HG03060 (cell line): Measurements from ENCODE around the gene PARK7.
"Not testable (repeated sequence)": the region's sequence is repeated elsewhere in the genome, so short reads cannot be mapped to it uniquely, and the experiment has no call there.

Source experiments
- ATAC-seq: cut with Tn5 transposase; IDR thresholded peaks from one replicate; pipeline ENCODE4 v1.9.1; 2021; ENCODE audit warnings: low read depth, moderate number of reproducible peaks; ENCODE audit not compliant: unreplicated experiment

Gene PARK7

DNA sequence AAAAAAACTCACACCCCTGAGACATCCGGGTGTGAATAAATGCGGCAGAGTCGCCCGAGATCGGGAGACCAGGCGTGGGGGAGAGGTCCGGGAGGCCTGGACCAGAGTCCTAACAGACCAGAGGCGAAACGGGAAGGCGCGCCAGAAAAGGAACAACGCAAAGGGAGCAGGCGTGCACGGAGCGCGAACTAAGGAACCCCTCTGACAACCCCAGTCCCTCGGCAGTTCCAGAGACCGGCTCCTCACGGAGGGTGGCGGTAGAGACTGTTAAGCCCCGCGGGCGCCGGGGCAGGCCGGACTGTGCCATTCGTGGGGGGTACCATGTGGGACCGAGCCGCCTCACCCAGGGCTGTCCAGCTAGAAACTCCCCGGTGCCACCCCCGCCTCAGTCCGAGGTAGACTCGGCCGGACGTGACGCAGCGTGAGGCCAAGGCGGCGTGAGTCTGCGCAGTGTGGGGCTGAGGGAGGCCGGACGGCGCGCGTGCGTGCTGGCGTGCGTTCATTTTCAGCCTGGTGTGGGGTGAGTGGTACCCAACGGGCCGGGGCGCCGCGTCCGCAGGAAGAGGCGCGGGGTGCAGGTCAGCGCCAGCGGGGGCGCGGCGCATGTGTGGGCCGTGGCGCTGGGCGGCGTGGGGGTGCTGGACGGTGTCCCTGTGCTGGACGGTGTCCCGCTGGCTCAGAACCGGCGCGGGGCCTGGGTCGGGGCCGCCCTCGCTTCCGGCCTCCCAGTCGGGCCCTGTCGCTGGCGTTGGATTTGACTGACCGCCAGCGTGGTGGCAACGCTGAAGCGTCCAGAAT, at the start of gene PARK7:
Gene PARK7, plus strand, starts transcription at position 496 of the 798 bp plus-strand sequence. CDS start 1,075 bp downstream, outside the sequence.
- ATAC-seq: peak; percentile 87

DNA sequence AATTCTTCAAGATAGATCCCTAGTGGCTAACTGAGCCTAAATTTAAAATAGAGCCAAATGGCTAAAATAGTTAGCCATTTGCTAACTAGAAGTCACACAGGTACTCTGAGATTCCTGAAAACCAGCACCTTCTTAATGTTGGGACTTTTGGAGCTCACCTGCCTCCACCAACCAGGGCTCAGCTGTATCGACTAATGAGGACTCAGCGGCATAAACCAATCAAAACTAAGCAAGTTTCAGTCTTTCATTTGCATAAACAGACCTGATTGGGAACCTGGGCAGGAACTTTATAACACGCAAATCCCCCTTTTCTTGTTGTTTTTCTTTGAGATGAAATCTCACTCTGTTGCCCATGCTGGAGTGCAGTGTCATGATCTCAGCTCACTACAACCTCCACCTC, 49.4 kb upstream of the PARK7 start:
- ATAC-seq: no peak

DNA sequence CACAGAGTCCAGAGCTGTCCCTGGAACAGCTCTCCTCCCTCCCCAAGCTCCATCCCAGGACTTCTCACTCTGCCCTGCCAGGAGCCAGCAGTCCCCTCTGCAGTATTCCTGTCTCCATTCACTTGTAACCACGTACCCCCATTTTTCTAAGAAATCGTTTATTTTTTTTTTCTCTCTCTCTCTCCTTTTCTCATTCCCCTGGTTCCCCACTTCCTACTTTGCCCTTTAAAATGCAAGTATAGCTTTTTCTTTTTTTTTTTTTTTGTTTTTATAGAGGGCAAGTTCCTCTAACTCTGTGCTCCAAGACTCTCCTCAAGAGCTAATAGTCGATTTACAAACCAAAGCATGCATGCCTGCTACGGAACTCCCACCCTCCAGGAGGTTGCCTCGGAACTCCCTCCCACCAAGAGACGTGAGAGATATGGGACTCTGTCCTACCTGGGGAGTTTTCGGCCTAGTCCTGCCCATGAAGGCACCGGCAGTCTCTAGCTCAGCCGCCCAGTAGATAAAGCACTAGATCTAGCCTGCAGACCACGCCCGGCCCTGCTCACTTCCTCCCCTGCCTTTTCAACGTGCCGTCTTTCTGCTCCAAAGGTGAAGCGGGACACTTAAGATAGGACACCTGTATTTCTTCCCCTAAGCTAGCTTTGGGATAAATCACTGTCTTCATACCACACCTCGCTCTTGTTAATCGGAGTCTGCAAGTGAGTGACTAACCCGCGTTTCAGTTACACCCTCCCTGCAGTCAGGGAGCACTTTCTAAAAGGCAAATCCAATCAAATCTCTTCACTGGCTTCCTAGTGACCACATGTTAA, 48.6 kb upstream of the PARK7 start:
- ATAC-seq: no peak

DNA sequence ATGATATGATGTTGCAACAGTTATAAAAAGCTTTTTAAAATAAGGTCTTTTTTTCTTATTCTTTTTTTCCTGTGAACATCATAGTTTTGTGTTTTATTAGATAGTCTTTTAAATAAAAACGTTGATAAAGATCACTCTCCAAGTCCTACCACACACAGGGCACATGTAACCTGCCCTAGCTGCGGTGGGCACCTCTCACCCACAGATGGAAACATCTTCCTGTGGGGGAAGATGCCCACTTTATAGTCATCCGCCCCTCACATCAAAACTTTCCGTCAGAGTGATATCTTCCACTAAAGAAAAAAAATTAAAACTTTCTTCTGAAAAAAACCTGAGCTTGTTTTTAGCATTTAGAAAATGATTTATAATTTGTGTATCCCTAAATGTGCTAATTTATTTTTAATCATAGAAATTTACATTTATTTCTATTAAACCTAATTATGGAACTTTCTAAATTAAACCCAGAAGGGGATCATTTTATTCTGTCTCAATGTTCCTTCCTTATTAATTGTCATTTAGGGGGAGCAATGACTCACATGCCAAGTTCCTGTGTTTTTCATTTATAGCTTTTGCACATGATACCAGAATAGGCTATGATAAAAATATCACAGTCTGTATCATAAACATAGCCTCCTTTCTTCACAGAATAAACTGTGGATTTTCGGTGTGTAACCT, 45.5 kb upstream of the PARK7 start:
- no peak for ATAC-seq

DNA sequence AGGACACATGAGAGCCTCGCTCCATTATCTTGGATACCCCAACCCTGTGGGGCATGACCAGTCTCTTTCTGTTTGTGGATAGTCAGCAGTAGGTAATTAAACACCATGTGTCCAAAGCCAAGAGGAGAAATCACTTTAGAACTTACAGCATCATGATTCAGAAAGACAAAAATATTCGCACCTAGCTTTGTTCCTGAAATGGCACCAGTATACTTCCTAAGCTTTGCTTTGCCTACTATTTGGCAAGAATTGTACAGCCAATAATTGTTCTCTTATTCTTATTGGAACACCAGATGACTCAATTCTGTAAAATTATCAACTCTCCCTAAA, 45.0 kb upstream of the PARK7 start:
- ATAC-seq: no peak

DNA sequence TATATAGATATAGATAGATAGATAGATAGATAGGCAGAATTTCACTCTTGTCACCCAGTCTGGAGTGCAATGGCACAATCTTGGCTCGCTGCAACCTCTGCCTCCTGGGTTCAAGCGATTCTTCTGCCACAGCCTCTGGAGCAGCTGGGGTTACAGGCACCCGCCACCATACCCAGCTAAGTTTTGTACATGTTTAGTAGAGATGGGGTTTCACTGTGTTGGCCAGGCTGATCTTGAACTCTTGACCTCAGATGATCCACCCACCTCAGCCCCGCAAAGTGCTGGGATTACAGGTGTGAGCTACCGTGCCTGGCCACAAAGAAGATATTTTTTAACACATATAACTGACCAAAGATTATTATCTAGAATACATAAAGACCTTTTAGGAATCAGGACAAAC, 43.5 kb upstream of the PARK7 start:
- ATAC-seq: not testable (repeated sequence)

DNA sequence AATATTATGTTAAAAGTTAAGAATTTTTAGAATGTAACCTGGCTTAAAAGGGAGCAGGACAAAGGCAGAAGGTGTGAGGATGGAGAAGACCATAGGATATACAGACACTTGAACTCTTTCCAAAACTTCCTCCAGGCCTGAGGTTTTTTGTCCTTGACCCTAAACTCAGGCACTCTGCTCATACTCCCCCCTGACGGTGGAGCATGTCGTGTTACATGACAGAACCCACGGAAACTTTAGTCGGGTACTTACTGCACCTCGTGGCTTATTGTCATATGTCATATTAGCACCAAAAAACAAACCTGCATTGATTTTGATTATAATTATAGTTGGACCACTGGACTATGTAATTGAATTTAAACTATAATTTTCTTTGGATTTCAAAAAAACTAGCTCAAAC, 41.6 kb upstream of the PARK7 start:
- ATAC-seq: no peak

DNA sequence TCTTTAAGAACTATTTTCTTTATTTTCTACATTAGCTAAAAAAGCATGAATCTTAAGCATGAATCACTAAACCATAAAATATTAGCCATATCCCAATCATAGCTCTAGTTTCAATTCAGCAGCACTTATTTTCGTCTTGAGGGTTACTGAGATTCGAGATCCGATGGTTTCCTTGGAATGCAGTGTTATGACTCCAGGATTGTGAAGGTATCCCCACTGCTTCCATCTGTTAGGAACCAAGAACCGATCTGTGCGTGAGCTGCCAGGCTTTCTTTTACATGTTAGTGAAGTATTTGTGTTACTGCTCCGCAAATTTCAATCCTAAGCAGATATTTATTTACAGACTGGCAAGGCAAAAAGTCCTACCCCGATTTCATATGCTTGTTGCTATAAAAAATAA, 39.7 kb upstream of the PARK7 start:
- no peak for ATAC-seq

DNA sequence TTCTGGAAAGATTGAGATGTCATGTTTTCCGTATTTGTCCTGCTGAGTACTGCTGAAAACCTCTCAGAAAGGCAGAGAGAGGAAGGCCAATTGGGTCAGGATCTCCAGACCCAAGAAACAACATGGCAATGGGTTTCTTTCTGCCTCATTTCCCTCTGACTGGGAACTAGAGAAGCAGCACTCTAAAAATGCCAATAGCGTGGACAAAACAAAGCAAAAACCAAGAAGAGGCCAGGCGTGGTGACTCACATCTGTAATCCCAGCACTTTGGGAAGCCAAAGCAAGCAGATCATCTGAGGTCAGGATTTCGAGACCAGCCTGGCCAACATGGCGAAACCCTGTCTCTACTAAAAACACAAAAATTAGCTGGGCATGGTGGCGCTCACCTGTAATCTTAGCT, 39.2 kb upstream of the PARK7 start:
- ATAC-seq: no peak

DNA sequence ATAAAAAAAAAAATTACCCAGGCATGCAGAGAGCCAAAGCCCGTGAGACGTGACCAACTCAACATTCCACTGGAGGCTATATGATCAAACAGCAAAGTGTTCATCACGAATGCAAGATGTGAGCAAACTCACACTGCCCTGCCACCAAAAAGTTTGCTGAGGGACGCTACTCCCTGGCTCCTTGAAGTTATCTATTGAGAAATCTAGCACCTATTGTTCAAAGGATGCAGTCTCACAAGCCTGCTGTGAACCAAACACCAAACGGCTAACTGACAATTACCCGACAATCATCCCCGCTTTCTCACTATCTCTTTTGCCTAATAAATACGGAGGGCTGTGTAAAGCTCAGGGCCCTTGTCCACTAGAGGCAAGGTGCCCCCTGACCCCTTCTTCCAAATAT, 34.5 kb upstream of the PARK7 start:
- not testable (repeated sequence) for ATAC-seq

DNA sequence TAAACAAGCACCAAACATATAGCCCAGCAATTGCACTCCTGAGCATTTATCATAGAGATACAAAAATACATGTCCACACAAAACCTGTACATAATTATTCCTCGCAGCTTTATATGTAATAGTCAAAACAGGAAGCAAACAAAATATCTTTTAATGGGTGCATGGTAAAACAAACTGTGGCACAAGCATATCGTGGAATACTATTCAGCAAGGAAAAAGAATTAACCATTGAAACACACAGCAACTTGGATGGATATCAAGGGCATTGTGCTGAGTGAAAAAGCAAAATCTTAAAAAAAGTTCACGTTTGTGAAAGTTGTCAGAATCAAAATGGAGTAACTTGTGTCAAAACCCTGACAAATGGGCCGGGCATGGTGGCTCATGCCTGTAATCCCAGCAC, 33.3 kb upstream of the PARK7 start:
- ATAC-seq: no peak

DNA sequence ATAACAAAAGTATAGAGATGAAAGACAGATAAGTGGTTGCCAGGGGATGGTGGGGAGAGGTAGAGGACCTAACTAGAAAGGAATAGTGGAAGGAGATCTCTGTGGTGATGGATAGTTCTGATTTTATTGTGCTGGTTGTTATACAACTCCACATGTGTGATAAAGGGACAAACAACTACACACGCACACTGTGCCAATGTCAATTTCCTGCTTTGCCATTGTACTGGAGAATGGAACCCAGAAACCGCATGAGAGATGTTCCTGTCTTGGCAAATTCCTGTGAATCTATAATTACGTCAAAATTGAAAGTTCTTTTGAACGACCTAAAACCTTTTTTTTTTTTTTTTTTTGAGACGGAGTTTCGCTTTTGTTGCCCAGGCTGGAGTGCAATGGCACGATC, 31.9 kb upstream of the PARK7 start:
- ATAC-seq: no peak

DNA sequence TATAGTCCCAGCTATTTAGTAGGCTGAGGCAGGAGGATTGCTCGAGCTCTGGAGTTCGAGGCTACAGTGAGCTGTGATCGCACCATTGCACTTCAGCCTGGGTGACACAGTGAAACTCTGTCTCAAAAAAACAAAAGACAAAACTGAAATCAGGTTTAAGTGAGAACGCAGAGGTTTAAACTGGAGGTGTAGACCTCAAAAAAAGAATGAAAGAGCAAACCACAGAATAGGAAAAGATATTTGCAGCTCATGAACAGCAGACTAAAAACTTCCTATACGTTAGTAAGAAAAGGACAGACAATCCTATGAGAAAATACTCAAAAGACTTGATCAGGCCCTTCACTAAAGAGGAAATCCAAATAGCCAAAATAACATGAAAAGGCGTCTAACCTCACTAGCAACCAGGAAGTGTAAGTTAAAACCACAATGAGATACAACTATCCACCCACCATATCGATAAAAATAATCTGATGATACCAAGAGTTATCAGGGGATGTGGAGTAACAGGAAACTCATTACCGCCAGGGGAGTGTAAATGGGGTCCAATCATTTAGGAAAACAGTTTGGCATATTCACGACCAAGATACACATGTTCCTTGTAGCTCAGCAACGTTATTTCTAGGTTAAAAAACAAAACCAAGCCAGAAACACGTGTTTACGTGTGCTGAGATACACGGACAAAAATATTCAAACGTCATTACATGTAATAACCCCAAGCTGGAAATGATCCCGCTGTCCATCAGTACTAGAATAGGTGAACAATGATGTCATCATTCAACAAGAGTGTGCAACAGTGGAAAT, 30.7 kb upstream of the PARK7 start:
- ATAC-seq: no peak

DNA sequence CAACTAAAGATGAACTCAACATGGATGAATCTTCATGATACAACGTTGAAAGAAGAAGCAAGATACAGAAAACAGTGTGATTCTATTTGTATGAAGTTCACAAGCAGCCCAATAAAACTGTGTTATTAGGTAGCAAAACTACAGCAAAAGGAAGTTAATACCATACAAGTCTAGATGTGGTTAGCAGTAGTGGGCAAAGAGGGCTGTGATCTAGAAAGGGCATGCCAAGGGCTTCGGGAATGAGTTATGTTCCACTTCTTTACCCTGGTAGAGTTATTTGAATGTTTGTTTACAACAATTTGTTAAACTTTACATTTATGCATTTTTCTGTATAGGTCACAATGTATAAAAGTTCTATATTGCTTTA, 30.1 kb upstream of the PARK7 start:
- no peak for ATAC-seq

DNA sequence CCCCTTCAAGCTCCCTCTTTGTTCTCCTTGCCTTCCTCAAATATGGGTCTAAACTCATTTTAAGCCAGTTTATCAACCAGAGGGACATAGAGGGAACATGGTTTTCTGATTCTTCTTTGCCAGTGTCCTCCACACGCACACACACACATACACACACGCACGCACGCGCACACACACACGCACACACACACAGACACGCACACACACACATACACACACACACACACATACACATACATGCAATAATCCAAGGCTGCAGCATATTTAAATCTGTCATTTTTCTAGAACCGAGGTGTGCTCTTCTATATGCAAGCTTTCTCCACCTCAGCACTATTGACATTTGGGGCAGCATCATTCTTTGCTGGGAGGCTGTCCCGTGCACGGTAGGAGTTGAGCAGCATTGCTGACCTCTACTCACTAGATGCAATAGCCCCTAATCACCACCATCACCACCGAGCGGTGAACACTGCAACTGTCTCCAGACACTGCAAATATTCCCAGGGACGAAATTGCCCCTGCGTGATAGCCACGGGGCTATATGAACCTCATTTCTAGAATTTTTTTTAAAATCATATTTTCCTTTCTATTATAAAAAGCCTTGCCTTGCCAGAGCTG, 28.9 kb upstream of the PARK7 start:
- no peak for ATAC-seq

DNA sequence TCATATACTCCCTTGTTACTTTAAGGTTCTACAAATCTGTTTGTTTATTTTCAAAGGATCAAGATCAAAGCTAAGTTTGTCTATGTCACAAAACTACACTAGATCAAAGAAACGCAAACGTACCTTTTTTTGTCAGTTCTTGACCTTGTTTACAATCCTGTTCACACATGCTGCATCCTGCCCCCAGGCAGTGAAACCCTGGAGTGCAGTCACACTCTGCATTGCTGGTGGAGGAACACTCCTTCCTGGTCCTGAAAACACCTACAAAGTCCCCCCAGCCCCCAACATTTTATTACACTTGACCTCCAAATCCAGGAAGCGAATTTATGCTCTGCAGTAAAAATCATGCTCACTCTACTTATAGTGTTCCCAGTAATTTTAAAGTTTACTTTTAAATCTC, 23.4 kb upstream of the PARK7 start:
- no peak for ATAC-seq

DNA sequence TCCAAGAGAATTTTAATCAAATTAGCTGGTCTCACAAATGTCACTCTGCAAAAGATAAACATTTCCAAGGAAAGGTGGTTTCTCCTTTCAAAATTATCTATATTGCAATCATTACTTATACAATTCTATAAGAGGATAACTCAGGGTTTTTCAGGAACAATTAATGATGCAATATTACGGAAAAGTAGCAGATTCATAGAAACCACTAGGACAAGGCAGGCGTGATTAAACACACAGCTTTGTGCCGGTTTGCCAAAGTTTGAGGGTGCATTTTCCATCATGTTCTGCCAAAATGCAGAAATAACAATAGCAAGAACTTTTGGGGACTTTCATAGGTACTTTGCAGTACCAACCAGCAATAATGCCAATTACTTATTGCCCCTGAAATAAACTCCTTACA, 21.5 kb upstream of the PARK7 start:
- no peak for ATAC-seq

DNA sequence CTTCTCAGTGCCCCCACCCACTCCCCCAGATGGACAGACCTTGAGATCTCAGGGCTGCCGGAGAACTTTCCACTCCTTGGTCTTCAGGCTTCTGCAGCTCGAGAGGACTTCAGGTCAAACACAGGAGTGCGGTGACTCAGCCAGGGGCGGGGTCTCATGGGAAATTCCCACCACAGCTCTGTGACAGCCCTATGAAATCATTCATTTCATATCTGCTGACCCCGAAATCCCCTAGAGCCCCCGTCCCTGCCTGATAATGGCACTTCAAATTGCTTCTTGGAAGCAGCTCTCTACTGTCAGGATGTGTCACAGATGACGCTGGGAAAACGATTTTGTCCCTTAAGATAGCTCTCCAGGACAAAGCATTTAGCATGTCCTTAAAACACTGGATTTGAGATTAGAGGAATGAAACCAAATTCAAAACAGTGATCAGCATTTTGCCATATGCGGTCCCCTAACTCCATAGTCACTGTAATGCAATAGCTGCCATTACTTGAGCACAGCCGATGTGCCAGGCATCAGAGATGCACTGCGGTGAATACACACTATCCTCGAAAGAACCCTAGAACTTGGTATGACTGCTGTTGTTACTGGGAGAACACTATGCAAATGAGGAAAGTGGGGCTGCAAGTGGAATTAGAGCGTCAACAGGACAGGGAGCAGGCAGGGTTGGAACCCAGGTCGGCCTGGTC, 20.6 kb upstream of the PARK7 start, which contains the start of gene TNFRSF9:
Gene TNFRSF9, minus strand, starts transcription at position 95 of the 692 bp plus-strand sequence. CDS start 845 bp downstream, outside the sequence.
- ATAC-seq: no peak

DNA sequence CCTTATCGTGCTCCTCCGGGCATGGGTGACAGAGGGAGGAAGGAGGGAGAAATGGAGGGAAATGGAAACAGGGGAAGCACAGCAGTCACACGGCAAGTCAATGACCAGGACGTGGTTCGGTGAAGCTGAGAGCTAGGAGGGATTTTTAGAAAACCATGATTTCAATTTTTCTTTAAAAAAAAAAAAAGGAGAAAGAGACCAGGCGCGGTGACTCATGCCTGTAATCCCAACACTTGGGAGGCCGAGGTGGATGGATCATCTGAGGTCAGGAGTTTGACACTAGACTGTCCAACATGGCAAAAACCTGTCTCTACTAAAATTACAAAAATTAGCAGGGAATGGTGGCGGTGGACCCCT, 20.1 kb upstream of the PARK7 start:
- no peak for ATAC-seq
